H9 (cell line): ENCODE data around the gene DENND6B. TPM values are rescaled to one million over a fixed set of nuclear protein-coding genes. Genes with fewer than 3 reads are reported as not detected.

Experiments
- DNase-seq: peaks from one replicate; pipeline ENCODE4 v3.0.0-alpha.2; 2017
- H2AFZ ChIP-seq: one replicate; pipeline ENCODE4 v1.6.1; 2013; ENCODE audit warnings: mild to moderate bottlenecking, low read length, control low read depth, moderate library complexity
- H2AK5ac ChIP-seq: 2 replicates; pipeline ENCODE4 v1.6.1; 2013; ENCODE audit warnings: low read length, control low read depth, mixed read lengths; ENCODE audit not compliant: insufficient read length
- H2BK120ac ChIP-seq: one replicate; pipeline ENCODE4 v1.6.1; 2013; ENCODE audit warnings: low read depth, mild to moderate bottlenecking, low read length, control low read depth, inconsistent platforms; ENCODE audit not compliant: poor library complexity, severe bottlenecking
- H2BK12ac ChIP-seq: 2 replicates; pipeline ENCODE4 v1.6.1; 2013; ENCODE audit warnings: low read length, control low read depth, mixed read lengths, low read depth; ENCODE audit not compliant: insufficient read length
- H2BK15ac ChIP-seq: 2 replicates; pipeline ENCODE4 v1.6.1; 2013; ENCODE audit warnings: low read depth, low read length, control low read depth
- H2BK20ac ChIP-seq: one replicate; pipeline ENCODE4 v1.6.1; 2013; ENCODE audit warnings: low read depth, mild to moderate bottlenecking, low read length, control low read depth, inconsistent platforms; ENCODE audit not compliant: poor library complexity, severe bottlenecking
- H2BK5ac ChIP-seq: 2 replicates; pipeline ENCODE4 v1.6.1; 2013; ENCODE audit warnings: low read length, control low read depth, mixed read lengths; ENCODE audit not compliant: insufficient read length
- H3K14ac ChIP-seq: 2 replicates; pipeline ENCODE4 v1.6.1; 2013; ENCODE audit warnings: low read length, control low read depth; ENCODE audit not compliant: insufficient read depth
- H3K18ac ChIP-seq: 2 replicates; pipeline ENCODE4 v1.6.1; 2013; ENCODE audit warnings: low read depth, mild to moderate bottlenecking, mixed read lengths, low read length, control low read depth; ENCODE audit not compliant: insufficient read length
- H3K23ac ChIP-seq: 2 replicates; pipeline ENCODE4 v1.6.1; 2013; ENCODE audit warnings: low read length, control low read depth, mixed read lengths, low read depth; ENCODE audit not compliant: insufficient read length
- H3K23me2 ChIP-seq: 2 replicates; pipeline ENCODE4 v1.6.1; 2013; ENCODE audit warnings: low read depth, mild to moderate bottlenecking, mixed read lengths, low read length, control low read depth; ENCODE audit not compliant: insufficient read length, poor library complexity, severe bottlenecking
- H3K27ac ChIP-seq: 2 replicates; pipeline ENCODE4 v1.5.1; 2013; ENCODE audit warnings: low read length, control low read depth, mixed read lengths, low read depth; ENCODE audit not compliant: insufficient read length
- H3K27me3 ChIP-seq: 2 replicates; pipeline ENCODE4 v1.6.1; 2013; ENCODE audit warnings: low read length, control low read depth, inconsistent platforms; ENCODE audit not compliant: insufficient read depth
- H3K4ac ChIP-seq: 2 replicates; pipeline ENCODE4 v1.6.1; 2013; ENCODE audit warnings: low read depth, mild to moderate bottlenecking, control low read depth, inconsistent platforms, low read length, moderate library complexity
- H3K4me1 ChIP-seq: 2 replicates; pipeline ENCODE4 v1.6.1; 2013; ENCODE audit warnings: low read length, control low read depth, inconsistent platforms; ENCODE audit not compliant: insufficient read depth
- H3K4me2 ChIP-seq: 2 replicates; pipeline ENCODE4 v1.6.1; 2013; ENCODE audit warnings: low read length, control low read depth, mixed read lengths; ENCODE audit not compliant: insufficient read length, insufficient read depth
- H3K56ac ChIP-seq: 2 replicates; pipeline ENCODE4 v1.6.1; 2013; ENCODE audit warnings: low read depth, mild to moderate bottlenecking, mixed read lengths, low read length, control low read depth; ENCODE audit not compliant: insufficient read length
- H3K79me1 ChIP-seq: 2 replicates; pipeline ENCODE4 v1.6.1; 2013; ENCODE audit warnings: low read depth, mild to moderate bottlenecking, moderate library complexity, low read length, control low read depth, inconsistent platforms; ENCODE audit not compliant: insufficient read depth, poor library complexity, severe bottlenecking
- H3K79me2 ChIP-seq: 2 replicates; pipeline ENCODE4 v1.6.1; 2013; ENCODE audit warnings: low read length, control low read depth, inconsistent platforms; ENCODE audit not compliant: insufficient read depth
- H3K9ac ChIP-seq: 2 replicates; pipeline ENCODE4 v1.6.1; 2013; ENCODE audit warnings: low read length, control low read depth, mixed read lengths; ENCODE audit not compliant: insufficient read length; ENCODE audit errors: extremely low read depth
- H3K9me3 ChIP-seq: one replicate; pipeline ENCODE4 v1.6.1; 2013; ENCODE audit warnings: low read depth, low read length, inconsistent platforms; ENCODE audit not compliant: control insufficient read depth
- H3T11ph ChIP-seq: one replicate; pipeline ENCODE4 v1.6.1; 2013; ENCODE audit warnings: mild to moderate bottlenecking, low read length, control low read depth, inconsistent platforms
- H4K20me1 ChIP-seq: one replicate; pipeline ENCODE4 v1.6.1; 2013; ENCODE audit not compliant: control insufficient read depth, insufficient read length, insufficient read depth
- H4K5ac ChIP-seq: 2 replicates; pipeline ENCODE4 v1.6.1; 2013; ENCODE audit warnings: low read depth, mild to moderate bottlenecking, mixed read lengths, low read length, control low read depth; ENCODE audit not compliant: insufficient read length
- H4K8ac ChIP-seq: replicated peaks from 2 replicates; pipeline ENCODE4 v1.6.1; 2013; ENCODE audit warnings: low read length, control low read depth, mixed read lengths, low read depth; ENCODE audit not compliant: insufficient read length
- H4K91ac ChIP-seq: 2 replicates; pipeline ENCODE4 v1.6.1; 2013; ENCODE audit warnings: low read depth, mild to moderate bottlenecking, moderate library complexity, mixed read lengths, low read length, control low read depth; ENCODE audit not compliant: insufficient read length
- H3K27ac Mint-ChIP-seq, 3 experiments: 2 replicates in 2 of 3; 3 replicates in 1 of 3; pipeline ENCODE4 v1.8.0; 2020 to 2021; ENCODE audit warnings: mixed read lengths in 3 of 3, mild to moderate bottlenecking in 1 of 3, moderate library complexity in 1 of 3
- H3K27me3 Mint-ChIP-seq: 2 replicates; pipeline ENCODE4 v1.8.0; 2021; ENCODE audit warnings: low read depth, mild to moderate bottlenecking, moderate library complexity, mixed read lengths
- H3K36me3 Mint-ChIP-seq, 3 experiments: 2 replicates in 2 of 3; 3 replicates in 1 of 3; pipeline ENCODE4 v1.8.0; 2020 to 2021; ENCODE audit warnings: low read depth in 3 of 3, mixed read lengths in 3 of 3; ENCODE audit not compliant: insufficient read depth in 1 of 3
- H3K4me1 Mint-ChIP-seq, 2 experiments: 2 replicates each; pipeline ENCODE4 v1.8.0; 2020; ENCODE audit warnings: mixed read lengths in 2 of 2
- H3K4me3 Mint-ChIP-seq, 2 experiments: 2 replicates in 1 of 2; 3 replicates in 1 of 2; pipeline ENCODE4 v1.8.0; 2020 to 2021; ENCODE audit warnings: mild to moderate bottlenecking in 2 of 2, mixed read lengths in 2 of 2, moderate library complexity in 1 of 2
- H3K9me3 Mint-ChIP-seq, 2 experiments: 2 replicates in 1 of 2; 3 replicates in 1 of 2; pipeline ENCODE4 v1.8.0; 2020; ENCODE audit warnings: mild to moderate bottlenecking in 2 of 2, mixed read lengths in 2 of 2, moderate library complexity in 1 of 2
- WGBS: extraction: QIAGEN DNeasy Blood & Tissue Kit; methylation state at CpG from one replicate; pipeline ENCODE4 v1.1.7; 2013; ENCODE audit warnings: missing lambda C conversion rate, low lambda C conversion rate, mixed read lengths; ENCODE audit not compliant: insufficient read length; ENCODE audit errors: extremely low coverage; 5-methylcytosine and 5-hydroxymethylcytosine counted together
- total RNA-seq: library from RNA; stranded (reverse); gene quantifications from 2 replicates; pipeline ENCODE4 v1.2.1, GENCODE V29; 2021
- TF ChIP-seq, protein P1 (sequence below): fragments of 200-600 bp; sonication (generic); conservative IDR thresholded peaks from 3 replicates; pipeline ENCODE4 v1.8.0; 2021; ENCODE audit warnings: antibody characterized with exemption, mild to moderate bottlenecking

DENND6B gene
- total RNA-seq, 1 experiment from 2014 or later, result 1.5 TPM

DNA sequence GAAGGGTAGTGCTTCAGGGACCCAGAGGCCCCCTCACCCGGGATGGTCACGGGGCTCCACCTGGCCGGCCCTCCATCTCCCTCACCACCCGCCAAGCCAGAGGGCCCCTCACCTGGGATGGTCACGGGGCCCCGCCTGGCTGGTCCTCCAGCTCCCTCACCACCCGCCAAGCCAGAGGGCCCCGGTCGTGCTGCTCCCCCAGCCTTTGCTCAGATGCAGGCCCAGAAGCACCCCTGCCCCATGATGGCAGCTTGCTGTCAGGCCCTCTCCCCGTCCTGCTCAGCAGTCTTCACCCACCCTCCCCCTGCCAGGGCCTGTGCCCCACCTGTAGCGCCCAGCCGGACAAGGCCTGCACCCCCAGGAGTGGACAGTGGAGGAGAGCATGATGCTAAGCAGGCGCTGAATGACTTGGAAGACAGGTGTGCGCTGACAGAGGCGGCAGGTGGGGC is 7.3 kb downstream of the DENND6B start:
- no peak overlapping the region for H2BK12ac ChIP-seq
- H3T11ph ChIP-seq, result no peak overlapping the region
- H2AFZ ChIP-seq, result no peak overlapping the region
- no peak overlapping the region for H4K5ac ChIP-seq
- no peak overlapping the region for H2BK5ac ChIP-seq
- H3K79me1 ChIP-seq, result no peaks in the 10 kb centered on the region
- Mint-ChIP-seq H3K36me3 (no peaks in the 10 kb centered on the region), H3K4me3 (no peak overlapping the region), H3K27ac (no peak overlapping the region), H3K27me3 (peaks cover 27% of the 10 kb centered on the region), H3K4me1 (peaks cover under 1 to 1% of the 10 kb centered on the region in 2 experiments), H3K9me3 (no peaks in the 10 kb centered on the region)
- no peak overlapping the region for H2BK20ac ChIP-seq
- no CpG with 5 or more reads among the region's 15 CpGs for WGBS
- H2BK15ac ChIP-seq, result no peak overlapping the region
- H3K79me2 ChIP-seq, result no peaks in the 10 kb centered on the region
- no peak overlapping the region for H3K27ac ChIP-seq
- H3K23me2 ChIP-seq, result no peaks in the 10 kb centered on the region
- no peaks in the 10 kb centered on the region for H3K4me1 ChIP-seq
- TF ChIP-seq, protein P1, sequence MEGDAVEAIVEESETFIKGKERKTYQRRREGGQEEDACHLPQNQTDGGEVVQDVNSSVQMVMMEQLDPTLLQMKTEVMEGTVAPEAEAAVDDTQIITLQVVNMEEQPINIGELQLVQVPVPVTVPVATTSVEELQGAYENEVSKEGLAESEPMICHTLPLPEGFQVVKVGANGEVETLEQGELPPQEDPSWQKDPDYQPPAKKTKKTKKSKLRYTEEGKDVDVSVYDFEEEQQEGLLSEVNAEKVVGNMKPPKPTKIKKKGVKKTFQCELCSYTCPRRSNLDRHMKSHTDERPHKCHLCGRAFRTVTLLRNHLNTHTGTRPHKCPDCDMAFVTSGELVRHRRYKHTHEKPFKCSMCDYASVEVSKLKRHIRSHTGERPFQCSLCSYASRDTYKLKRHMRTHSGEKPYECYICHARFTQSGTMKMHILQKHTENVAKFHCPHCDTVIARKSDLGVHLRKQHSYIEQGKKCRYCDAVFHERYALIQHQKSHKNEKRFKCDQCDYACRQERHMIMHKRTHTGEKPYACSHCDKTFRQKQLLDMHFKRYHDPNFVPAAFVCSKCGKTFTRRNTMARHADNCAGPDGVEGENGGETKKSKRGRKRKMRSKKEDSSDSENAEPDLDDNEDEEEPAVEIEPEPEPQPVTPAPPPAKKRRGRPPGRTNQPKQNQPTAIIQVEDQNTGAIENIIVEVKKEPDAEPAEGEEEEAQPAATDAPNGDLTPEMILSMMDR, result no peak
- H3K23ac ChIP-seq, result no peak overlapping the region
- H3K56ac ChIP-seq, result no peak overlapping the region
- no peak overlapping the region for H3K4ac ChIP-seq
- H3K9me3 ChIP-seq, result no peaks in the 10 kb centered on the region
- H3K4me2 ChIP-seq, result no peak overlapping the region
- H3K9ac ChIP-seq, result no peak overlapping the region
- H3K18ac ChIP-seq, result no peak overlapping the region
- no peak for DNase-seq
- H3K27me3 ChIP-seq, result no peaks in the 10 kb centered on the region
- H4K8ac ChIP-seq, result no peak overlapping the region
- no peak overlapping the region for H4K91ac ChIP-seq
- no peak overlapping the region for H2AK5ac ChIP-seq
- H4K20me1 ChIP-seq, result peaks cover 2% of the 10 kb centered on the region
- no peak overlapping the region; the same call in 1 of the 2 replicates for H3K14ac ChIP-seq
- no peak overlapping the region for H2BK120ac ChIP-seq
